ENCODE data around the gene CDC34.

DNA sequence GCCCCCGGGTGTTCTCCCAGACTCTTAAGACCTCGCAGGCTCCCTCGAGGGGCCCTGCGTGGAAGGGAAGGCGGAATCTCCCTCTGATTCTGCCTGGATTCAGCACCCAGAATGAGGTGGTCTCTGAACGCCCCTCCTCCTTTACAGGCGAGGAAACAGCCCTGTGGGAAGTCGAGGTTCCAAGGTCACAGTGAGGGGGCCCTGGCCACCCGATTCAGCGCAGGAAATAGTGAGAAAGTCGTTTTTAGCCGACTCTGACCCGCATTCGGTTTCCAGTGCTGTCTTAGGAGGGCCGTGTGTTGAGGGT is 41.9 kb downstream of the CDC34 start:
- no peak for TF ChIP-seq ZNF274 (IDR thresholded peaks at IDR 0.05; ENCODE audit: low read depth, low read length)
- TF ChIP-seq, protein P1, sequence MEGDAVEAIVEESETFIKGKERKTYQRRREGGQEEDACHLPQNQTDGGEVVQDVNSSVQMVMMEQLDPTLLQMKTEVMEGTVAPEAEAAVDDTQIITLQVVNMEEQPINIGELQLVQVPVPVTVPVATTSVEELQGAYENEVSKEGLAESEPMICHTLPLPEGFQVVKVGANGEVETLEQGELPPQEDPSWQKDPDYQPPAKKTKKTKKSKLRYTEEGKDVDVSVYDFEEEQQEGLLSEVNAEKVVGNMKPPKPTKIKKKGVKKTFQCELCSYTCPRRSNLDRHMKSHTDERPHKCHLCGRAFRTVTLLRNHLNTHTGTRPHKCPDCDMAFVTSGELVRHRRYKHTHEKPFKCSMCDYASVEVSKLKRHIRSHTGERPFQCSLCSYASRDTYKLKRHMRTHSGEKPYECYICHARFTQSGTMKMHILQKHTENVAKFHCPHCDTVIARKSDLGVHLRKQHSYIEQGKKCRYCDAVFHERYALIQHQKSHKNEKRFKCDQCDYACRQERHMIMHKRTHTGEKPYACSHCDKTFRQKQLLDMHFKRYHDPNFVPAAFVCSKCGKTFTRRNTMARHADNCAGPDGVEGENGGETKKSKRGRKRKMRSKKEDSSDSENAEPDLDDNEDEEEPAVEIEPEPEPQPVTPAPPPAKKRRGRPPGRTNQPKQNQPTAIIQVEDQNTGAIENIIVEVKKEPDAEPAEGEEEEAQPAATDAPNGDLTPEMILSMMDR (IDR thresholded peaks at IDR 0.05 in 2 of 3, conservative IDR thresholded peaks at IDR 0.05 in 1 of 3; ENCODE audit: borderline replicate concordance in 1 of 3, insufficient read depth in 1 of 3, low read depth in 2 of 3, low read length in 2 of 3) = no peak
